Panc1 (cell line): ENCODE results near the gene CCDC57.

Experiments used
- CTCF ChIP-seq: fragments of 450-650 bp; IDR thresholded peaks from 2 replicates; pipeline ENCODE4 v1.5.1; 2017; ENCODE audit warnings: mild to moderate bottlenecking
- POLR2AphosphoS5 ChIP-seq: IDR thresholded peaks from 2 replicates; pipeline ENCODE4 v1.6.1; 2012; ENCODE audit warnings: mild to moderate bottlenecking, low read depth, low read length, moderate library complexity
- TCF7L2 ChIP-seq: IDR thresholded peaks from 2 replicates; pipeline ENCODE4 v1.6.1; 2011; ENCODE audit warnings: mild to moderate bottlenecking, low read depth, low read length, inconsistent platforms

GRCh38 chr17:82079001-82079677, 133.5 kb downstream of the CCDC57 start:
- TF ChIP-seq CTCF = no peak
- peak; percentile 28; the same call in 1 of the 2 replicates for TF ChIP-seq POLR2AphosphoS5
- TF ChIP-seq TCF7L2 = no peak
